Mesendoderm (in vitro differentiated cells): ENCODE results near the gene GPRASP1. TPM values are rescaled to one million over a fixed set of nuclear protein-coding genes. Genes with fewer than 3 reads are reported as not detected.

Source experiments
- DNase-seq: peaks from one replicate; pipeline ENCODE4 v3.0.0; 2013
- H2AK5ac ChIP-seq: 2 replicates; pipeline ENCODE4 v1.6.1; 2013; ENCODE audit warnings: low read length, inconsistent platforms
- H2BK120ac ChIP-seq: 2 replicates; pipeline ENCODE4 v1.6.1; 2013; ENCODE audit warnings: low read depth, mild to moderate bottlenecking, low read length, moderate library complexity, mixed read lengths
- H2BK15ac ChIP-seq: replicated peaks from 2 replicates; pipeline ENCODE4 v1.6.1; 2013; ENCODE audit warnings: low read depth, mild to moderate bottlenecking, moderate library complexity
- H2BK5ac ChIP-seq: 2 replicates; pipeline ENCODE4 v1.6.1; 2013; ENCODE audit warnings: low read length, inconsistent platforms
- H3K18ac ChIP-seq: 2 replicates; pipeline ENCODE4 v1.6.1; 2013; ENCODE audit warnings: mild to moderate bottlenecking, low read length, mixed read lengths
- H3K23ac ChIP-seq: one replicate; pipeline ENCODE4 v1.6.1; 2013; ENCODE audit warnings: low read length
- H3K27ac ChIP-seq: 2 replicates; pipeline ENCODE4 v1.5.1; 2013; ENCODE audit warnings: low read depth, mild to moderate bottlenecking, inconsistent platforms, low read length, moderate library complexity
- H3K27me3 ChIP-seq: 2 replicates; pipeline ENCODE4 v1.6.1; 2013; ENCODE audit warnings: low read length, control low read depth, mild to moderate bottlenecking, inconsistent platforms; ENCODE audit not compliant: insufficient read depth, poor library complexity
- H3K36me3 ChIP-seq: 2 replicates; pipeline ENCODE4 v1.6.1; 2013; ENCODE audit warnings: low read length, inconsistent platforms; ENCODE audit not compliant: control insufficient read depth, insufficient read depth
- H3K4ac ChIP-seq: one replicate; pipeline ENCODE4 v1.6.1; 2013; ENCODE audit warnings: low read depth, mild to moderate bottlenecking, low read length, moderate library complexity
- H3K4me1 ChIP-seq: 2 replicates; pipeline ENCODE4 v1.6.1; 2013; ENCODE audit warnings: low read depth, low read length, inconsistent platforms; ENCODE audit not compliant: control insufficient read depth
- H3K4me2 ChIP-seq: 2 replicates; pipeline ENCODE4 v1.6.1; 2013; ENCODE audit warnings: low read length
- H3K4me3 ChIP-seq: 2 replicates; pipeline ENCODE4 v1.5.1; 2013; ENCODE audit warnings: mild to moderate bottlenecking, low read length
- H3K56ac ChIP-seq: one replicate; pipeline ENCODE4 v1.6.1; 2013; ENCODE audit warnings: low read length
- H3K79me1 ChIP-seq: 2 replicates; pipeline ENCODE4 v1.6.1; 2013; ENCODE audit warnings: low read length, inconsistent platforms
- H3K79me2 ChIP-seq: 2 replicates; pipeline ENCODE4 v1.6.1; 2013; ENCODE audit warnings: mild to moderate bottlenecking, low read length; ENCODE audit not compliant: control insufficient read depth, insufficient read depth
- H3K9ac ChIP-seq: 2 replicates; pipeline ENCODE4 v1.6.1; 2013; ENCODE audit warnings: low read length, inconsistent platforms
- H4K5ac ChIP-seq: one replicate; pipeline ENCODE4 v1.6.1; 2013; ENCODE audit warnings: low read length
- H4K8ac ChIP-seq: one replicate; pipeline ENCODE4 v1.6.1; 2013; ENCODE audit warnings: low read depth, mild to moderate bottlenecking, control low read depth, low read length, moderate library complexity
- WGBS: extraction: QIAGEN DNeasy Blood & Tissue Kit; methylation state at CpG from one replicate; pipeline ENCODE4 v1.1.7; 2013; ENCODE audit warnings: low lambda C conversion rate, missing lambda C conversion rate; ENCODE audit not compliant: insufficient coverage; ENCODE audit errors: extremely low coverage; 5-methylcytosine and 5-hydroxymethylcytosine counted together
- polyA plus RNA-seq, 2 experiments: library from polyadenylated mRNA; stranded (reverse); fragments of 200-250 nt; gene quantifications; one replicate each; pipeline ENCODE4 v1.2.3, GENCODE V29; 2013

The GPRASP1 gene
- 1.0 TPM for polyA plus RNA-seq (2013, experiment 1 of 2)
- polyA plus RNA-seq (2013, experiment 2 of 2): 0.98 TPM

DNA sequence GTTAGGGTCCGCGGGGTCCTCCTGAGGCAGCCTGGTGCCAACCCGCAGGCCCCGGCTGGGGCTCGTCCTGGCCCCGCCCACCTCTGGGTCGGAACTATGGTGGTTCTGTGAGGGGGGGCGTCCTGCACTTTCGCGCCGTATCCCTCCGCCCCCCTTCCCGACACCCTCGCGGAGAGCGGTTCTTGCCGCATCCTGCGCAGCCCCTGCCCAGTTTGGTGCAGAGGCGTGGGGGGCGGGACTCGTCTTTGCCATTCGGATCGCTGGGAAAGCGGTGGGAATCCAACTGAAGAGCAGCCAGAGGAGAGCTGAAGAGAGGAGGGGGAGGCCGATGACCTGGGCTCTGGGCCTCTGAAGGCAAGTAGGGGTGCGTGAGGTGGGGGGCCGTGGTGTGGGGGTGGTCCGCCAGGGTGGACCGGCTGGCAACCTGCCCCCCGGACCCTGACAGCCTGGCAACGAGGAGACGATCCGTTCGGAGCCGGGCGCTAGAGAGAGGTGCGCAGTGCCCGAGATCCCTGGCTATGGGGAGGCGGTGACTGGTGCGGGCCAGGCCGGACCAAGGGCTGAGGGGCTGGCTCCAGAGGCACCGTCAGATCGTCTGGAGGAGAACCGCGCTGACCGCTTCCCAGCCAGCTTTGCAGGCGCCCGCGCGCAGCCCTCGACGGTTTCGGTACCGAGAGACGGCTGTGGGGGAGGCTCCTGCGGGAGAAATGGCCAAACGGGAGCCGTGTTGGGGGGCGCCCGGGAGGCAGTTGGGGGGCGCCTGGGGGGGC, at the start of gene GPRASP1:
GPRASP1 (plus strand) TSS at position 242 of the 770 bp plus-strand sequence. CDS start 2,431 bp downstream, outside the sequence.
- peak within 1 kb of the TSS; percentile 74 for H3K56ac ChIP-seq
- peak within 1 kb of the TSS; percentile 29 for H3K4me2 ChIP-seq
- H2BK120ac ChIP-seq: no peak within 1 kb of the TSS
- H3K79me1 ChIP-seq: no peaks in the 10 kb centered on the region
- H2BK5ac ChIP-seq: no peak within 1 kb of the TSS
- no peak within 1 kb of the TSS for H3K27ac ChIP-seq
- peak within 1 kb of the TSS; percentile 55 for H3K9ac ChIP-seq
- WGBS: no CpG with 5 or more reads among the region's 61 CpGs
- no peaks in the 10 kb centered on the region for H3K36me3 ChIP-seq
- no peak within 1 kb of the TSS for H4K5ac ChIP-seq
- no peak within 1 kb of the TSS for H2BK15ac ChIP-seq
- H3K79me2 ChIP-seq: no peaks in the 10 kb centered on the region
- no peak within 1 kb of the TSS for H3K18ac ChIP-seq
- H3K4ac ChIP-seq: no peak within 1 kb of the TSS
- no peak within 1 kb of the TSS for H3K4me3 ChIP-seq
- no peaks in the 10 kb centered on the region for H3K27me3 ChIP-seq
- no peak within 1 kb of the TSS for H2AK5ac ChIP-seq
- peak; percentile 59 for DNase-seq
- no peak within 1 kb of the TSS for H3K23ac ChIP-seq
- no peaks in the 10 kb centered on the region for H3K4me1 ChIP-seq
- no peak within 1 kb of the TSS for H4K8ac ChIP-seq

GRCh38 chrX:102604327-102604726, 47.0 kb upstream of the GPRASP1 start:
- Histone ChIP-seq H2BK120ac (no peak overlapping the region), H2BK15ac (no peak overlapping the region), H3K4me2 (no peak overlapping the region), H3K27me3 (no peaks in the 10 kb centered on the region), H4K5ac (no peak overlapping the region), H3K56ac (no peak overlapping the region), H3K79me2 (peaks cover 5% of the 10 kb centered on the region), H3K23ac (no peak overlapping the region), H4K8ac (no peak overlapping the region), H3K9ac (no peak overlapping the region), H2AK5ac (no peak overlapping the region), H3K18ac (no peak overlapping the region), H3K4me3 (no peak overlapping the region), H2BK5ac (no peak overlapping the region), H3K27ac (no peak overlapping the region), H3K36me3 (no peaks in the 10 kb centered on the region), H3K4ac (no peak overlapping the region), H3K4me1 (no peaks in the 10 kb centered on the region), H3K79me1 (no peaks in the 10 kb centered on the region)
- no peak for DNase-seq
- WGBS: no CpG with 5 or more reads among the region's 1 CpG

DNA sequence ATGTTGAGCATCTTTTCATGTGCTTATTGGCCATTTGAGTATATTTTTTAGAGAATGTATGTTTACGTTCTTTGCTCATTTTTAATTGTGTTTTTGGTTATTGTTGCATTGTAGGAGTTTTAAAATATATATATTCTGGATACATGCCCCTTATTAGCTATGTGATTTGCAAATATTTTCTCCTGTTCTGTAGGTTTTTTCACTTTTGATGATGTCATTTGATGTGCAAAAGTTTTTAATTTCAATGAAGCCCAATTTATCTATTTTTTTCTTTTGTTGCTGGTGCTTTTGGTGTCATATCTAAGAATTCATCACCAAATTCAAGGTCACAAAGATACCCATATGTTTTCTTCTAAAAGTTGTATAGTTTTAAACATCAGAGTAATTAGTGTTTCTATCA, 45.2 kb upstream of the GPRASP1 start:
- H2BK15ac ChIP-seq: no peak overlapping the region
- H3K23ac ChIP-seq: no peak overlapping the region
- no peak overlapping the region for H2BK120ac ChIP-seq
- no peaks in the 10 kb centered on the region for H3K79me1 ChIP-seq
- H3K4me1 ChIP-seq: no peaks in the 10 kb centered on the region
- H2AK5ac ChIP-seq: no peak overlapping the region
- no peak overlapping the region for H4K8ac ChIP-seq
- no peak for DNase-seq
- no peak overlapping the region for H4K5ac ChIP-seq
- no peak overlapping the region for H3K27ac ChIP-seq
- H2BK5ac ChIP-seq: no peak overlapping the region
- H3K27me3 ChIP-seq: no peaks in the 10 kb centered on the region
- H3K9ac ChIP-seq: no peak overlapping the region
- H3K4ac ChIP-seq: no peak overlapping the region
- H3K18ac ChIP-seq: no peak overlapping the region
- WGBS: no CpG with 5 or more reads among the region's 1 CpG
- H3K56ac ChIP-seq: no peak overlapping the region
- no peak overlapping the region for H3K4me2 ChIP-seq
- H3K79me2 ChIP-seq: no peaks in the 10 kb centered on the region
- no peaks in the 10 kb centered on the region for H3K36me3 ChIP-seq
- no peak overlapping the region for H3K4me3 ChIP-seq

DNA sequence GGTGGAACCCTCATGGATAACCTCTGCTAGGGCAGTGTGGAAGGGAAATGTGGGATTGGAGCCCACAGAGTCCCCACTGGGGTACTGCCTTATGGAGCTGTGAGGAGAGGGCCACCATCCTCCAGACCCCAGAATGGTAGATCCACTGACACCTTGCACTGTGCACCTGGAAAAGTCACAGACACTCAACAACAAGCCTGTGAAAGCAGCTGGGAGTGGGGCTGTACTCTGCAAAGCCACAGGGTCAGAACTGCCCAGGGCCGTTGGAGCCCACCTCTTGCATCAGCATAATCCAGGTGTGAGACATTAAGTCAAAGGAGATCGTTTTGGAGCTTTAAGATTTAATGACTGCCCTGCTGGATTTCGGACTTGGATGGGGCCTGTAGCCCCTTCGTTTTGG, 40.4 kb upstream of the GPRASP1 start:
- no peak for DNase-seq
- Histone ChIP-seq H3K4me2 (no peak overlapping the region), H4K5ac (no peak overlapping the region), H3K4ac (no peak overlapping the region), H2BK120ac (no peak overlapping the region), H2BK5ac (no peak overlapping the region), H3K4me1 (no peaks in the 10 kb centered on the region), H3K4me3 (no peak overlapping the region), H3K27ac (no peak overlapping the region), H3K79me2 (no peaks in the 10 kb centered on the region), H3K56ac (no peak overlapping the region), H3K18ac (no peak overlapping the region), H3K79me1 (no peaks in the 10 kb centered on the region), H3K9ac (no peak overlapping the region), H4K8ac (no peak overlapping the region), H2AK5ac (no peak overlapping the region), H3K23ac (no peak overlapping the region), H2BK15ac (no peak overlapping the region), H3K27me3 (no peaks in the 10 kb centered on the region), H3K36me3 (no peaks in the 10 kb centered on the region)
- WGBS: no CpG with 5 or more reads among the region's 4 CpGs

DNA sequence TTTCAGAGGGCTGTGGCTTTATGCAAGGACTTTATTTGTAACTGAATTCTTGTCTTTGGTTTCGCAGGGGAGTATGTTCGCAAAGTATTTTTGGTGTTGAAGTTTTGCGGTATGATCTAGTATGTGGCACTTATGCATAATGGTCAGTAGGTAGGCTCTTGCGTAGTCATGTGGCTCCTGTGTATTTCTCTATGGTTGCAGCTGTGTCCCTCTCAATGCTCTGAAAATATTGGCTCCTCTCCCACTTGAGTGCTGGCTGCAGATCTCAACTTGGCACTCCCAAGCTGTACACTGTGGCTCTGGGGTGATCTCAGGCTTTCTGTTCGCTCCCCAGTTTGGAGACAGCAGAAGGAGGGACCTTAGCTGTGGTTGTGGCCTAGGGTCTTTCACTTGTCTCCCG, 27.2 kb upstream of the GPRASP1 start:
- WGBS: no CpG with 5 or more reads among the region's 6 CpGs

DNA sequence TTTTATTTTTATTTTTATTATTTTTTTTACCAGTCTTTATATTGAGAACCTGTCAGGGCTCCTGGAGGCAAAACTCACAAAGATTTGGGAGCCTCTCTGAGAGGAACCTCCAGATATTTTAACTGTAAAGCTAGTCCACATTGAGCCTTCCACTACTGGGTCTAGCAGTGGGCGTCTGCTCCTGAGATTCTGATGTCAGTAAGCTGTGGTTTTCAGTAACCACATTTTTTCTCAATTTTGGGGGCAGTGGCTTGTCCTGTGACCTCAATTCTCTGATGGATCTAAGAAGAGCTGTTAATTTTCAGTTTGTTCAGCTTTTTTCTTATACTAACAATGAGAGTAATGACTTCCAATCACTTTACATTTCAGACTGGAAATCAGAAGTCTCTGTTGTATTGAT, 23.6 kb upstream of the GPRASP1 start:
- no peak overlapping the region for H3K18ac ChIP-seq
- no peak overlapping the region for H2BK15ac ChIP-seq
- no peak overlapping the region for H2AK5ac ChIP-seq
- H4K5ac ChIP-seq: no peak overlapping the region
- no peak overlapping the region for H2BK5ac ChIP-seq
- H3K4me1 ChIP-seq: no peaks in the 10 kb centered on the region
- no peak overlapping the region for H2BK120ac ChIP-seq
- no peaks in the 10 kb centered on the region for H3K79me2 ChIP-seq
- no peak overlapping the region for H3K27ac ChIP-seq
- no peak overlapping the region for H4K8ac ChIP-seq
- H3K4me2 ChIP-seq: no peak overlapping the region
- H3K27me3 ChIP-seq: no peaks in the 10 kb centered on the region
- no peak overlapping the region for H3K9ac ChIP-seq
- H3K36me3 ChIP-seq: no peaks in the 10 kb centered on the region
- H3K56ac ChIP-seq: no peak overlapping the region
- no peak overlapping the region for H3K4ac ChIP-seq
- no peak for DNase-seq
- H3K23ac ChIP-seq: no peak overlapping the region
- H3K79me1 ChIP-seq: no peaks in the 10 kb centered on the region
- H3K4me3 ChIP-seq: no peak overlapping the region
- no CpG with 5 or more reads among the region's 1 CpG for WGBS

More for the DNA sequence above, 27.2 kb upstream of the GPRASP1 start:
- Histone ChIP-seq H2BK15ac (no peak overlapping the region), H2AK5ac (no peak overlapping the region), H3K4me3 (no peak overlapping the region), H3K4me2 (no peak overlapping the region), H3K36me3 (no peaks in the 10 kb centered on the region), H3K27me3 (no peaks in the 10 kb centered on the region), H3K23ac (no peak overlapping the region), H3K79me2 (no peaks in the 10 kb centered on the region), H3K79me1 (no peaks in the 10 kb centered on the region), H4K5ac (no peak overlapping the region), H2BK120ac (no peak overlapping the region), H3K27ac (no peak overlapping the region), H3K18ac (no peak overlapping the region), H3K4me1 (no peaks in the 10 kb centered on the region), H3K4ac (no peak overlapping the region), H2BK5ac (no peak overlapping the region), H3K9ac (no peak overlapping the region), H4K8ac (no peak overlapping the region), H3K56ac (no peak overlapping the region)
- DNase-seq: no peak
